ENCODE results near the gene SSUH2. TPM values are rescaled to one million over a fixed set of nuclear protein-coding genes. Genes with fewer than 3 reads are reported as not detected.

SSUH2 gene
- total RNA-seq, 1 donor from 2014 or later, result not detected

DNA sequence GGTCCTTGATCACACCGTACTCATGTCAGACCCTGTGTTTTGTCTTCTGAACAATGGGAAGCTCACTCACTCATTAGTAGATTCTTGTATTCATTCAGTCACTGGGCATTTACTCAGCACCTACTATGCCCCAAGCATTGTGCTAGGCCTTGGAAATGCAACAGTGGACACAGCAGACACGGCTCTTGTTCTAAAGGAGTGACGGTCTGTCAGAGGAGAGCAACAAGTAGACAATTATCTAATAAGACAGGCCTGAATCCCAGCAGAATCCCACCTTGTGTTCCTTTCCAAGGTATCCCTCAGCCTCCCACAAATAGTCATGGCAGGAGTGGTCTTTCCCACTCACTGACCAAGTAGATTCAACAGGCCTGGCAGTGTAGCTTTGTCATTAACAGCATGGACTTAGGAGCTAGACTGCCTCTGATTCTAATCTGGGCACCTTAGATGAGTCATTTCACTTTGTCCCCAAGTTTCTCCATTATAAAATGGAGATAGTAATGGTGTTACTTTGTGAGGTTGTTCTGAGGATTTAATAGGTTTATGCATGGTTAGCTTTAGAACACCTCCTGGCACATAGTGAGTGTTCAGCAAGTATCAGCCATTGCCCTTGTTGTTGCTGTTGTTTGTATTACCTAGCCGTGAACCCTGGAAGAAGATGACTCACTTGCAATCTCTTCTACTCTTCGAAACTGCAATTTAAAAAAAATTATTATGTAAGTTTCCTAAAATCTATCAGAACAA lies 69.1 kb downstream of the SSUH2 start:
- H3K9me3 ChIP-seq, result no peaks in the 10 kb centered on the region
- H3K36me3 ChIP-seq, result peaks cover 7% of the 10 kb centered on the region
- peaks cover 38% of the 10 kb centered on the region for H3K4me1 ChIP-seq
- no peaks in the 10 kb centered on the region for H3K27me3 ChIP-seq
- ATAC-seq (no peak), DNase-seq (no peak)
- H3K27ac ChIP-seq, result peak overlapping the region; percentile 47
- no peak overlapping the region for H3K4me3 ChIP-seq
- TF ChIP-seq, protein P1, sequence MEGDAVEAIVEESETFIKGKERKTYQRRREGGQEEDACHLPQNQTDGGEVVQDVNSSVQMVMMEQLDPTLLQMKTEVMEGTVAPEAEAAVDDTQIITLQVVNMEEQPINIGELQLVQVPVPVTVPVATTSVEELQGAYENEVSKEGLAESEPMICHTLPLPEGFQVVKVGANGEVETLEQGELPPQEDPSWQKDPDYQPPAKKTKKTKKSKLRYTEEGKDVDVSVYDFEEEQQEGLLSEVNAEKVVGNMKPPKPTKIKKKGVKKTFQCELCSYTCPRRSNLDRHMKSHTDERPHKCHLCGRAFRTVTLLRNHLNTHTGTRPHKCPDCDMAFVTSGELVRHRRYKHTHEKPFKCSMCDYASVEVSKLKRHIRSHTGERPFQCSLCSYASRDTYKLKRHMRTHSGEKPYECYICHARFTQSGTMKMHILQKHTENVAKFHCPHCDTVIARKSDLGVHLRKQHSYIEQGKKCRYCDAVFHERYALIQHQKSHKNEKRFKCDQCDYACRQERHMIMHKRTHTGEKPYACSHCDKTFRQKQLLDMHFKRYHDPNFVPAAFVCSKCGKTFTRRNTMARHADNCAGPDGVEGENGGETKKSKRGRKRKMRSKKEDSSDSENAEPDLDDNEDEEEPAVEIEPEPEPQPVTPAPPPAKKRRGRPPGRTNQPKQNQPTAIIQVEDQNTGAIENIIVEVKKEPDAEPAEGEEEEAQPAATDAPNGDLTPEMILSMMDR (IDR thresholded peaks at IDR 0.05), result no peak
- intact Hi-C loops (cut with DNase I), result no loop called here

DNA sequence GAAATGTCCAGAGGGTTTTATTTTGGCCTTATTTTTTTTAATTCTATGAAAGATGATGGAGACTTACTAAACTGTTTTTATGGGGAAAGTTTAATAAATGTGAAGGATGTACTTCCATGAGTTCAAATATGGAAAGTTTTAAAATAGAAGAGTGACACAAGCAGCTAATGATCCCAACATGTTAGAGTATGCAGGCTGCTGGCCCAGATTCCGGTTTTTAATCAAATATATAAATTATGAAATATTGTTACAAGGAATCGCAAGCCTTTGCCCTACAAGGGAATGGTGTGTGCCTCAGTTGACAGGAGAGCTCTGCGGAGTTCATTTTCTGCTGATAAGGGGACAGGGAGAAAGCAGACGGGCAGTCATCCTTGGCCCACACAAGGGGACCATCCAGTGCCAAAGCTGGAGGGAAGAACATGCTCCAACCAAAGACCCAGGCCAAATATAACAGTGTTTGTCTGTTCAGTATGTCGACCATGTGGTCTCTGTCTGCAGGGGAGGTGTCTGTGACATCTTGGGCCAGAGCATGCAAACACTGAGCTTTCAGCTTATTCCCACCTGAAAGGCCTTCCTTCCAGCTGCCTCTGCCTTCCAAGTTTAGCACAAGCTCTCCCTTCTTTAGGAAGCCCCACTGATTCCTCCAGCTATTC lies 69.8 kb downstream of the SSUH2 start:
- intact Hi-C loops (cut with DNase I), result no loop called here
- H3K9me3 ChIP-seq, result no peaks in the 10 kb centered on the region
- no peaks in the 10 kb centered on the region for H3K27me3 ChIP-seq
- H3K27ac ChIP-seq, result peak overlapping the region; percentile 47
- TF ChIP-seq, protein P1 (IDR thresholded peaks at IDR 0.05), result no peak
- peaks cover 14% of the 10 kb centered on the region for H3K36me3 ChIP-seq
- peaks cover 38% of the 10 kb centered on the region for H3K4me1 ChIP-seq
- ATAC-seq (no peak), DNase-seq (no peak)
- H3K4me3 ChIP-seq, result no peak overlapping the region

DNA sequence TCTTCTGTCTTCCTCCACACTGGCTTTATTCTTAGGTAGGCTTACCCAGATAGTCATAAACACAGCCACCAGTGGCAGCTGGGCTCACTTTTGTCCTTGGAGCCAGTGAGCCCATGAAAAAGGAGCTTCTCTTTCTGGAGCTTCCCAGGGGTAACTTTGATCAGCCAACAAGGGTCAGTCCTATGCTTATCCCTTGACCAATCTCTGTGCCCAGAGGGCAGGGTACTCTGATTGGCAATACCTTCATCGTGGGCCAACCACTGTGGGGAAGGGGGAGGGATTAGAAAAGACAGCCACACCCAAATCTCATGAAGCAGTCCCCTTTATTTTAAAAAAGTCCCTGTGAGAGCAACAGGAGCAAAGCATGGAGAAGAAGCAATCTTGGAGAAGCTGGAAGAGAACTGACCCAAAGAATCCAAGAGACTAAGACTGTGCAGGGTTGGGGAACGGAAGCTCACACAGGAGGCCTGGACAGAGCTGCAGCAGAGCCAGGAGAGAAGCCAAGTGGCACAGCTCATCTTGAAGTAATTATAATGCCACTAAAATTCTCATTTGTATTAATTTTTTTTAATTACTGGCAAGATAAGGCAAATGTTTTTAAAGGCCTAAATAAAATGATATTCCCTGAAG lies 70.4 kb downstream of the SSUH2 start:
- no peak overlapping the region for H3K27ac ChIP-seq
- no peaks in the 10 kb centered on the region for H3K27me3 ChIP-seq
- no peak overlapping the region for H3K4me3 ChIP-seq
- no peak for DNase-seq
- peaks cover 20% of the 10 kb centered on the region for H3K36me3 ChIP-seq
- intact Hi-C loops (cut with DNase I), result no loop called here
- ATAC-seq, result no peak
- TF ChIP-seq, protein P1 (IDR thresholded peaks at IDR 0.05), result no peak
- H3K9me3 ChIP-seq, result no peaks in the 10 kb centered on the region
- peaks cover 38% of the 10 kb centered on the region for H3K4me1 ChIP-seq

DNA sequence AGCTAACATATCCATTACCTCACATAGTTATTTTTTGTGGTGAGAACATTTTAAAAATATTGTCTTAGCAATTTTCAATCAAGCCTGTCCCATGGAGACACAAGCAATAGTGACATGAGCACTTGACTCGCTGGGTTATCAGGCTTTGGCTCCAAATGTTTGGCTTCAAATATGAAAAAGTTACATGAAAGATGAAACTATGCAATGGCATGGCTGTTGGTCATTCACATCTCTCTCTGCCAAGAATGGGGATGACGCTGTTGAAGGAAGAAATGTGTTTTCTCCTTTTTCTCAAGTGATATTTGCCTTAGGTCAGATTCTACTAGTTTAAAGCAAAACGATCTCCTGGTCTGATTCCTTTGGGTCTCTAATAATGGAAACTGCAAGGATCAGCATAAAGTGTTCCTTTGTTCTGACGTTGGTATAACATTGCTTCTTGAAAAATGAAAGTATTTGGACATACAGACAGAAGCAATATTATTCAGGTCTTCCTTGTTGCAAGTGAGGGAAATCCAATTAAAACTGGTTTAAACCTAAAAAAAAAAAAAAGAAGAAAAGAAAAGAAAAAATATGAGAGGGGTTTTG lies 71.2 kb downstream of the SSUH2 start:
- Histone ChIP-seq H3K4me3 (no peak overlapping the region), H3K27me3 (no peaks in the 10 kb centered on the region), H3K4me1 (peaks cover 38% of the 10 kb centered on the region), H3K9me3 (no peaks in the 10 kb centered on the region), H3K36me3 (peaks cover 27% of the 10 kb centered on the region), H3K27ac (no peak overlapping the region)
- TF ChIP-seq, protein P1 (IDR thresholded peaks at IDR 0.05), result no peak
- no peak for DNase-seq
- intact Hi-C loops (cut with DNase I), result no loop called here
- no peak for ATAC-seq

DNA sequence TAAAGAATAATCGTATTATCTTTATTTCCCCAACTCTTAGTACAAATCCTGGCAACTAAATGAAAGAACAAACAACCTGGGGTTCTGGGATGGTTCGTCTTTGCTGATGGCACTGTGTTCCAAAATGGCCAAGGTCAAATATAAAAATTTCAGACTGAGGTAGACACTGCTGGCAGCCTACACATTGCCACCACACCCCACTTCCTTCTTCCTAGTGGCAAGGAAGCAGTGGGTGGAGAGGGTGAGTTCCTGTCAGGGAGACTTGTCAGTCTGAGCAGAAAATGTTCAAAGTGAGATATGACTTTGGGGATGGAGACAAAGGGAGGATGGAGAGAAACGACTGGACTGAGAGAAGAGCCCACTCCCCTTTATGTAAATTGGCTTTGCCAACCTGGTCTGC lies 73.3 kb downstream of the SSUH2 start:
- H3K9me3 ChIP-seq, result no peaks in the 10 kb centered on the region
- peak overlapping the region; percentile 68 for H3K27ac ChIP-seq
- peaks cover 38% of the 10 kb centered on the region for H3K4me1 ChIP-seq
- intact Hi-C loops (cut with DNase I), result no loop called here
- DNase-seq (no peak), ATAC-seq (peak; percentile 63)
- TF ChIP-seq, protein P1 (IDR thresholded peaks at IDR 0.05), result no peak
- no peak overlapping the region for H3K4me3 ChIP-seq
- peaks cover 47% of the 10 kb centered on the region for H3K36me3 ChIP-seq
- no peaks in the 10 kb centered on the region for H3K27me3 ChIP-seq

Other genes with a start within 250 kb of the SSUH2 start
- gene LMCD1, start 143.0 kb downstream of the SSUH2 start, total RNA-seq, result 174 TPM
- 0.32 TPM for gene CAV3, start 89.0 kb upstream of the SSUH2 start, total RNA-seq
- 0.55 TPM for gene OXTR, start 124.8 kb upstream of the SSUH2 start, total RNA-seq